ENCODE results near the gene ATG5. TPM values are rescaled to one million over a fixed set of nuclear protein-coding genes. Genes with fewer than 3 reads are reported as not detected.

The ATG5 gene
- polyA plus RNA-seq, 1 of the 3 experiments (the other 2 are of a cell fraction), result 15.5 TPM

DNA sequence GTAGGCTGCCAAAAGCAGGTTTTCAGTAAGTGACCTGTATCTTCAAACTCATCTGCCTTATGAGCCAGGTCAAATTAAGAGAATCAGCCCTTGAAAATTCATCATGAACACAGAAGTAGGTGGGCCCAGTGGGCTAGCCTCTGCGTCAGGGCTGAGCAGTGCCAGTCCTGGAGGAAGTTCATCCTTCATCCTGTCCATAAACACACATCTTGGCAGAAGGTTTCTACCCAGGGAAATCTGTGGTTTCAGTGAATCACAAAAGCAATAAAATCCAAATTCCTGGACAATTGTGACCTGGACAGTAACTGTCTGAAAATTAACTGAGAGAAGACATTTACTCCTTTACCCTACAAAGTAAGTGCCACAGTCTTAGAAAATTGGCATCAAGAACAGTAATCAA is 72.4 kb downstream of the ATG5 start (continued):
- TF ChIP-seq, protein P1, sequence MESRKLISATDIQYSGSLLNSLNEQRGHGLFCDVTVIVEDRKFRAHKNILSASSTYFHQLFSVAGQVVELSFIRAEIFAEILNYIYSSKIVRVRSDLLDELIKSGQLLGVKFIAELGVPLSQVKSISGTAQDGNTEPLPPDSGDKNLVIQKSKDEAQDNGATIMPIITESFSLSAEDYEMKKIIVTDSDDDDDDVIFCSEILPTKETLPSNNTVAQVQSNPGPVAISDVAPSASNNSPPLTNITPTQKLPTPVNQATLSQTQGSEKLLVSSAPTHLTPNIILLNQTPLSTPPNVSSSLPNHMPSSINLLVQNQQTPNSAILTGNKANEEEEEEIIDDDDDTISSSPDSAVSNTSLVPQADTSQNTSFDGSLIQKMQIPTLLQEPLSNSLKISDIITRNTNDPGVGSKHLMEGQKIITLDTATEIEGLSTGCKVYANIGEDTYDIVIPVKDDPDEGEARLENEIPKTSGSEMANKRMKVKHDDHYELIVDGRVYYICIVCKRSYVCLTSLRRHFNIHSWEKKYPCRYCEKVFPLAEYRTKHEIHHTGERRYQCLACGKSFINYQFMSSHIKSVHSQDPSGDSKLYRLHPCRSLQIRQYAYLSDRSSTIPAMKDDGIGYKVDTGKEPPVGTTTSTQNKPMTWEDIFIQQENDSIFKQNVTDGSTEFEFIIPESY (IDR thresholded peaks at IDR 0.05; ENCODE audit: borderline replicate concordance, low read depth), result peak; percentile 86
- no peak for TF ChIP-seq CHD2 (IDR thresholded peaks at IDR 0.05; ENCODE audit: low read length, partially characterized antibody)
- TF ChIP-seq, protein P2, sequence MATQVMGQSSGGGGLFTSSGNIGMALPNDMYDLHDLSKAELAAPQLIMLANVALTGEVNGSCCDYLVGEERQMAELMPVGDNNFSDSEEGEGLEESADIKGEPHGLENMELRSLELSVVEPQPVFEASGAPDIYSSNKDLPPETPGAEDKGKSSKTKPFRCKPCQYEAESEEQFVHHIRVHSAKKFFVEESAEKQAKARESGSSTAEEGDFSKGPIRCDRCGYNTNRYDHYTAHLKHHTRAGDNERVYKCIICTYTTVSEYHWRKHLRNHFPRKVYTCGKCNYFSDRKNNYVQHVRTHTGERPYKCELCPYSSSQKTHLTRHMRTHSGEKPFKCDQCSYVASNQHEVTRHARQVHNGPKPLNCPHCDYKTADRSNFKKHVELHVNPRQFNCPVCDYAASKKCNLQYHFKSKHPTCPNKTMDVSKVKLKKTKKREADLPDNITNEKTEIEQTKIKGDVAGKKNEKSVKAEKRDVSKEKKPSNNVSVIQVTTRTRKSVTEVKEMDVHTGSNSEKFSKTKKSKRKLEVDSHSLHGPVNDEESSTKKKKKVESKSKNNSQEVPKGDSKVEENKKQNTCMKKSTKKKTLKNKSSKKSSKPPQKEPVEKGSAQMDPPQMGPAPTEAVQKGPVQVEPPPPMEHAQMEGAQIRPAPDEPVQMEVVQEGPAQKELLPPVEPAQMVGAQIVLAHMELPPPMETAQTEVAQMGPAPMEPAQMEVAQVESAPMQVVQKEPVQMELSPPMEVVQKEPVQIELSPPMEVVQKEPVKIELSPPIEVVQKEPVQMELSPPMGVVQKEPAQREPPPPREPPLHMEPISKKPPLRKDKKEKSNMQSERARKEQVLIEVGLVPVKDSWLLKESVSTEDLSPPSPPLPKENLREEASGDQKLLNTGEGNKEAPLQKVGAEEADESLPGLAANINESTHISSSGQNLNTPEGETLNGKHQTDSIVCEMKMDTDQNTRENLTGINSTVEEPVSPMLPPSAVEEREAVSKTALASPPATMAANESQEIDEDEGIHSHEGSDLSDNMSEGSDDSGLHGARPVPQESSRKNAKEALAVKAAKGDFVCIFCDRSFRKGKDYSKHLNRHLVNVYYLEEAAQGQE (IDR thresholded peaks at IDR 0.05; ENCODE audit: low read depth, low read length), result peak; percentile 71; the same call in 1 of the 2 replicates
- peak; percentile 35; the same call in 1 of the 2 replicates for TF ChIP-seq SIN3A (IDR thresholded peaks at IDR 0.05; ENCODE audit: borderline replicate concordance, low read depth, low read length)
- TF ChIP-seq RAD21 (IDR thresholded peaks at IDR 0.05; ENCODE audit: low read length), result no peak
- 0 out of 2 replicates have a peak, but pooled peaks have one; percentile 9 for TF ChIP-seq GABPA (IDR thresholded peaks at IDR 0.05; ENCODE audit: low read depth)
- TF ChIP-seq RCOR1 (IDR thresholded peaks at IDR 0.05; ENCODE audit: low read length), result 0 out of 2 replicates have a peak, but pooled peaks have one; percentile 12
- no peak for TF ChIP-seq YY1 (IDR thresholded peaks at IDR 0.05; ENCODE audit: low read depth)
- TF ChIP-seq TEAD4 (IDR thresholded peaks at IDR 0.05; ENCODE audit: borderline replicate concordance, insufficient read depth), result peak; percentile 99
- 0 out of 2 replicates have a peak, but pooled peaks have one; percentile 10 for TF ChIP-seq ELF1 (IDR thresholded peaks at IDR 0.05)
- TF ChIP-seq, protein P3, sequence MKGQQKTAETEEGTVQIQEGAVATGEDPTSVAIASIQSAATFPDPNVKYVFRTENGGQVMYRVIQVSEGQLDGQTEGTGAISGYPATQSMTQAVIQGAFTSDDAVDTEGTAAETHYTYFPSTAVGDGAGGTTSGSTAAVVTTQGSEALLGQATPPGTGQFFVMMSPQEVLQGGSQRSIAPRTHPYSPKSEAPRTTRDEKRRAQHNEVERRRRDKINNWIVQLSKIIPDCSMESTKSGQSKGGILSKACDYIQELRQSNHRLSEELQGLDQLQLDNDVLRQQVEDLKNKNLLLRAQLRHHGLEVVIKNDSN (IDR thresholded peaks at IDR 0.05; ENCODE audit: borderline replicate concordance, low read depth), result no peak
- no peak for TF ChIP-seq EZH2phosphoT487 (IDR thresholded peaks at IDR 0.05; ENCODE audit: borderline replicate concordance, low read depth)

DNA sequence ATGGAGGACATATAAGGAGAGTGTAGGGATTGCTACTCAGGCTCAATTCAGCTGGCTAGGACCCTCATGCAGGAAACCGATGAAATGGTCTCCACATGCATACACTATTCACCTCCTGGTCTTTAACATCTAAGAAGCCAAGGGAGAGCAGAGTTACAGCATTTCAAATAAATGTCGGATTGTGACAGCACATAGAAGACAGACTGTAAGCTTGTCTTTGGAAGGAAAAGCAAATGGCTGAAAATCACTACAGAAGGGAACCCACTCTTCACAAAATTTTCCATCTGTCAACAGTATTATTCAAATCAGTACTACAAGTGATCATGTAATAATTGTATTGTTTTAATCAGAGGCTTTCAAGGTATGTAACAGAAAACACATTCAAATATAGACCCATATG is 72.9 kb downstream of the ATG5 start:
- peaks cover 4 to 12% of the 10 kb centered on the region in 2 experiments for H3K36me3 ChIP-seq (replicated peaks in 1 of 2; ENCODE audit: control insufficient read depth in 1 of 2, insufficient read depth in 2 of 2, low read length in 1 of 2)
- 67% methylated on average over 2 of the region's 2 CpGs for WGBS (ENCODE audit: low lambda C conversion rate)
- peaks cover 38 to 44% of the 10 kb centered on the region in 2 experiments for H3K4me1 ChIP-seq (ENCODE audit: control insufficient read depth in 1 of 2, insufficient read depth in 2 of 2, low read depth in 1 of 2, low read length in 1 of 2)
- peaks cover 48% of the 10 kb centered on the region for H3K79me2 ChIP-seq (ENCODE audit: insufficient read depth)
- POLR2A ChIA-PET, result no interaction called here
- no peaks in the 10 kb centered on the region for H3K27me3 ChIP-seq (ENCODE audit: insufficient read depth)
- H2AFZ ChIP-seq (ENCODE audit: low read depth), result no peak overlapping the region
- H3K9me3 ChIP-seq, result no peaks in the 10 kb centered on the region
- CTCF ChIA-PET, result interaction anchor here (0.7 to 1.3 kb wide), 2 partner anchors 30 to 176 kb away, joined by 5 to 8 read pairs; no protein-coding TSS in a partner anchor
- peak overlapping the region; percentile 25; the same call in 1 of the 2 replicates for H3K4me2 ChIP-seq
- no peaks in the 10 kb centered on the region for H3K9me2 ChIP-seq
- peak overlapping the region; percentile 66 to 91 for H3K27ac ChIP-seq (ENCODE audit: low read depth in 2 of 2, low read length in 1 of 2)
- H4K20me1 ChIP-seq (ENCODE audit: insufficient read depth), result no peaks in the 10 kb centered on the region
- no peak overlapping the region for H3K4me3 ChIP-seq (ENCODE audit: low read depth in 2 of 2, low read length in 1 of 2)
- peak overlapping the region; percentile 27; the same call in 1 of the 2 replicates for H3K9ac ChIP-seq
- no peak for DNase-seq
- TF ChIP-seq, protein P4, sequence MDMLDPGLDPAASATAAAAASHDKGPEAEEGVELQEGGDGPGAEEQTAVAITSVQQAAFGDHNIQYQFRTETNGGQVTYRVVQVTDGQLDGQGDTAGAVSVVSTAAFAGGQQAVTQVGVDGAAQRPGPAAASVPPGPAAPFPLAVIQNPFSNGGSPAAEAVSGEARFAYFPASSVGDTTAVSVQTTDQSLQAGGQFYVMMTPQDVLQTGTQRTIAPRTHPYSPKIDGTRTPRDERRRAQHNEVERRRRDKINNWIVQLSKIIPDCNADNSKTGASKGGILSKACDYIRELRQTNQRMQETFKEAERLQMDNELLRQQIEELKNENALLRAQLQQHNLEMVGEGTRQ (IDR thresholded peaks at IDR 0.05; ENCODE audit: borderline replicate concordance, low read depth, low read length), result no peak
- TF ChIP-seq GATA2 (CRISPR knock-in tag; IDR thresholded peaks at IDR 0.05), result no peak
- no peak for TF ChIP-seq TCF12 (IDR thresholded peaks at IDR 0.05)
- TF ChIP-seq RAD21 (IDR thresholded peaks at IDR 0.05; ENCODE audit: low read length), result no peak
- peaks cover 63% of the 10 kb centered on the region for H3F3A ChIP-seq (replicated peaks; ENCODE audit: insufficient read depth)

Data from SK-N-SH (cell line).